GM21360 (cell line): Measurements from ENCODE around the gene MTCH1.

Experiments used
- ATAC-seq: cut with Tn5 transposase; IDR thresholded peaks from one replicate; pipeline ENCODE4 v1.9.1; 2021; ENCODE audit warnings: mild to moderate bottlenecking, moderate library complexity; ENCODE audit not compliant: unreplicated experiment

Gene MTCH1

GRCh38 chr6:36973190-36973589 is 12.8 kb downstream of the MTCH1 start:
- no peak for ATAC-seq

GRCh38 chr6:36971921-36972673 is 13.9 kb downstream of the MTCH1 start:
- no peak for ATAC-seq

- no peak for ATAC-seq
Observed at GRCh38 chr6:36970892-36971842, 14.8 kb downstream of the MTCH1 start.

GRCh38 chr6:36969988-36970891 is 15.8 kb downstream of the MTCH1 start:
- no peak for ATAC-seq

GRCh38 chr6:36969240-36969691 is 16.7 kb downstream of the MTCH1 start:
- no peak for ATAC-seq

GRCh38 chr6:36968266-36968977 is 17.6 kb downstream of the MTCH1 start:
- no peak for ATAC-seq

GRCh38 chr6:36967757-36968156 is 18.2 kb downstream of the MTCH1 start:
- ATAC-seq, result no peak

- ATAC-seq, result no peak
Observed at GRCh38 chr6:36967301-36967700, 18.7 kb downstream of the MTCH1 start.

- ATAC-seq, result no peak
Observed at GRCh38 chr6:36964908-36965307, 21.1 kb downstream of the MTCH1 start.

GRCh38 chr6:36964349-36964748 is 21.6 kb downstream of the MTCH1 start:
- no peak for ATAC-seq

GRCh38 chr6:36963451-36964290 is 22.3 kb downstream of the MTCH1 start:
- ATAC-seq, result no peak

GRCh38 chr6:36962874-36963273 is 23.1 kb downstream of the MTCH1 start:
- no peak for ATAC-seq

GRCh38 chr6:36961441-36962435 is 24.3 kb downstream of the MTCH1 start:
- ATAC-seq, result no peak

- no peak for ATAC-seq
Observed at GRCh38 chr6:36959555-36960250, 26.3 kb downstream of the MTCH1 start.

GRCh38 chr6:36958775-36959554 is 27.0 kb downstream of the MTCH1 start:
- no peak for ATAC-seq

GRCh38 chr6:36957773-36958271 is 28.2 kb downstream of the MTCH1 start:
- no peak for ATAC-seq

GRCh38 chr6:36956446-36956820 is 29.6 kb downstream of the MTCH1 start:
- no peak for ATAC-seq
